HG03571 (cell line): ENCODE results near the gene ZNRF2.
"Not testable (repeated sequence)": the region's sequence is repeated elsewhere in the genome, so short reads cannot be mapped to it uniquely, and the experiment has no call there.

Experiments used
- ATAC-seq: cut with Tn5 transposase; IDR thresholded peaks from one replicate; pipeline ENCODE4 v1.9.1; 2021; ENCODE audit not compliant: unreplicated experiment

Gene ZNRF2

GRCh38 chr7:30286749-30287148, 2.4 kb downstream of the ZNRF2 start:
- no peak for ATAC-seq

- ATAC-seq: not testable (repeated sequence)
These were observed 3.2 kb downstream of the ZNRF2 start for GRCh38 chr7:30287625-30288024.

GRCh38 chr7:30289634-30290033, 5.2 kb downstream of the ZNRF2 start:
- ATAC-seq: not testable (repeated sequence)

- not testable (repeated sequence) for ATAC-seq
These were observed 5.9 kb downstream of the ZNRF2 start for GRCh38 chr7:30290317-30290716.

GRCh38 chr7:30292416-30293038, 8.1 kb downstream of the ZNRF2 start:
- not testable (repeated sequence) for ATAC-seq

GRCh38 chr7:30296304-30296703, 11.9 kb downstream of the ZNRF2 start:
- not testable (repeated sequence) for ATAC-seq

- not testable (repeated sequence) for ATAC-seq
These were observed 13.1 kb downstream of the ZNRF2 start for GRCh38 chr7:30297499-30297898.

GRCh38 chr7:30298409-30298808, 14.0 kb downstream of the ZNRF2 start:
- not testable (repeated sequence) for ATAC-seq

- no peak for ATAC-seq
These were observed 17.4 kb downstream of the ZNRF2 start for GRCh38 chr7:30301751-30302150.

- no peak for ATAC-seq
These were observed 18.4 kb downstream of the ZNRF2 start for GRCh38 chr7:30302656-30303311.

GRCh38 chr7:30303312-30304039, 19.1 kb downstream of the ZNRF2 start:
- no peak for ATAC-seq

GRCh38 chr7:30304177-30304884, 19.9 kb downstream of the ZNRF2 start:
- ATAC-seq: no peak

GRCh38 chr7:30306976-30307375, 22.6 kb downstream of the ZNRF2 start:
- ATAC-seq: no peak

GRCh38 chr7:30308389-30308788, 24.0 kb downstream of the ZNRF2 start:
- no peak for ATAC-seq

GRCh38 chr7:30309302-30309701, 24.9 kb downstream of the ZNRF2 start:
- no peak for ATAC-seq

- no peak for ATAC-seq
These were observed 25.5 kb downstream of the ZNRF2 start for GRCh38 chr7:30309842-30310435.

GRCh38 chr7:30310674-30311362, 26.4 kb downstream of the ZNRF2 start:
- no peak for ATAC-seq

GRCh38 chr7:30312178-30312577, 27.8 kb downstream of the ZNRF2 start:
- ATAC-seq: no peak

- no peak for ATAC-seq
These were observed 29.0 kb downstream of the ZNRF2 start for GRCh38 chr7:30313348-30313747.

GRCh38 chr7:30313793-30314192, 29.4 kb downstream of the ZNRF2 start:
- no peak for ATAC-seq
